Ramos (cell line): ENCODE data around the gene RPRML.
"Not testable (repeated sequence)": the region's sequence is repeated elsewhere in the genome, so short reads cannot be mapped to it uniquely, and the experiment has no call there.

ENCODE experiments used
- in situ Hi-C: fragments of 300-500 bp; cut with MboI; formaldehyde crosslinking; loops from one replicate; pipeline ENCODE4 v1.14.3; 2022; ENCODE audit warnings: low sequenced_read_pairs; ENCODE audit not compliant: unreplicated experiment

The RPRML gene

GRCh38 chr17:46977348-46977747 lies 1.7 kb downstream of the RPRML start:
- in situ Hi-C loops = no loop called here

- in situ Hi-C loops = no loop called here
These were observed 2.3 kb downstream of the RPRML start for GRCh38 chr17:46976626-46977270.

- in situ Hi-C loops = no loop called here
These were observed 3.8 kb downstream of the RPRML start for GRCh38 chr17:46975287-46975686.

GRCh38 chr17:46974086-46974485 lies 5.0 kb downstream of the RPRML start:
- in situ Hi-C loops = no loop called here

GRCh38 chr17:46972346-46972745 lies 6.7 kb downstream of the RPRML start:
- in situ Hi-C loops = no loop called here

- in situ Hi-C loops = no loop called here
These were observed 7.3 kb downstream of the RPRML start for GRCh38 chr17:46971647-46972300.

- in situ Hi-C loops = no loop called here
These were observed 10.2 kb downstream of the RPRML start for GRCh38 chr17:46968896-46969295.

- in situ Hi-C loops = no loop called here
These were observed 10.7 kb downstream of the RPRML start for GRCh38 chr17:46968224-46968834.

GRCh38 chr17:46964315-46965265 lies 14.5 kb downstream of the RPRML start:
- in situ Hi-C loops = no loop called here

- in situ Hi-C loops = no loop called here
These were observed 15.5 kb downstream of the RPRML start for GRCh38 chr17:46963571-46963970.

- in situ Hi-C loops = no loop called here
These were observed 16.7 kb downstream of the RPRML start for GRCh38 chr17:46962374-46962790.

- in situ Hi-C loops = no loop called here
These were observed 18.9 kb downstream of the RPRML start for GRCh38 chr17:46960152-46960551.

GRCh38 chr17:46958041-46958591 lies 20.9 kb downstream of the RPRML start:
- in situ Hi-C loops = no loop called here

GRCh38 chr17:46953191-46953590 lies 25.9 kb downstream of the RPRML start:
- in situ Hi-C loops = not testable (repeated sequence)

- in situ Hi-C loops = no loop called here
These were observed 26.9 kb downstream of the RPRML start for GRCh38 chr17:46952115-46952514.

GRCh38 chr17:46951706-46952105 lies 27.3 kb downstream of the RPRML start:
- in situ Hi-C loops = no loop called here

- in situ Hi-C loops = no loop called here
These were observed 27.9 kb downstream of the RPRML start for GRCh38 chr17:46950997-46951621.

- in situ Hi-C loops = no loop called here
These were observed 28.6 kb downstream of the RPRML start for GRCh38 chr17:46950342-46950996.
